ENCODE data around the gene BTNL3.
"Not testable (repeated sequence)": the region's sequence is repeated elsewhere in the genome, so short reads cannot be mapped to it uniquely, and the experiment has no call there.

Gene BTNL3

DNA sequence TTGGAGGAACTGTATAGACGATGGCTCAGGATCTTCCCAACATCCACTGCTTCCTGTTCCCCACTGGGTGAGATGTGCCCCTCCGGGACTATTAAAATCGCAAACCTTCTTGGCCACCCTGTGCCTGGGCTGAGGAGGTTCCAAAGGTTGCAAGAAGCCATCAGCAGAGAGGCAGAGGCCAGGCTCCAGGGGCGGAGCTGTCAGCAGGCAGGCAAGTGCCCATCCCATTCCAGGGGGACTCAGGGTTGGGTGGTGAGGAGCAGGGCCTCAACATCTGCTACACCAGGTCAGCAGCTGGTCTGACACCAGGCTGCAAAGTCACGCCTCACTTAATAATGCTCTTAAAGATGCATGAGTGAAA, 2.2 kb downstream of the BTNL3 start:
- Histone ChIP-seq H3K79me2 (no peaks in the 10 kb centered on the region), H3K27me3 (ENCODE audit: control insufficient read depth, insufficient read depth, low read length) (no peaks in the 10 kb centered on the region), H3K36me3 (ENCODE audit: control insufficient read depth, insufficient read depth, low read length) (no peaks in the 10 kb centered on the region), H3K4me2 (ENCODE audit: low read length) (no peak overlapping the region), H3K9me3 (ENCODE audit: control insufficient read depth, low read length) (no peaks in the 10 kb centered on the region), H3K27ac (no peak overlapping the region), H3K9ac (no peak overlapping the region), H2AFZ (no peak overlapping the region), H3K4me1 (no peaks in the 10 kb centered on the region), H3K4me3 (ENCODE audit: low read depth, low read length) (no peak overlapping the region)
- TF ChIP-seq, protein P1, sequence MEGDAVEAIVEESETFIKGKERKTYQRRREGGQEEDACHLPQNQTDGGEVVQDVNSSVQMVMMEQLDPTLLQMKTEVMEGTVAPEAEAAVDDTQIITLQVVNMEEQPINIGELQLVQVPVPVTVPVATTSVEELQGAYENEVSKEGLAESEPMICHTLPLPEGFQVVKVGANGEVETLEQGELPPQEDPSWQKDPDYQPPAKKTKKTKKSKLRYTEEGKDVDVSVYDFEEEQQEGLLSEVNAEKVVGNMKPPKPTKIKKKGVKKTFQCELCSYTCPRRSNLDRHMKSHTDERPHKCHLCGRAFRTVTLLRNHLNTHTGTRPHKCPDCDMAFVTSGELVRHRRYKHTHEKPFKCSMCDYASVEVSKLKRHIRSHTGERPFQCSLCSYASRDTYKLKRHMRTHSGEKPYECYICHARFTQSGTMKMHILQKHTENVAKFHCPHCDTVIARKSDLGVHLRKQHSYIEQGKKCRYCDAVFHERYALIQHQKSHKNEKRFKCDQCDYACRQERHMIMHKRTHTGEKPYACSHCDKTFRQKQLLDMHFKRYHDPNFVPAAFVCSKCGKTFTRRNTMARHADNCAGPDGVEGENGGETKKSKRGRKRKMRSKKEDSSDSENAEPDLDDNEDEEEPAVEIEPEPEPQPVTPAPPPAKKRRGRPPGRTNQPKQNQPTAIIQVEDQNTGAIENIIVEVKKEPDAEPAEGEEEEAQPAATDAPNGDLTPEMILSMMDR (IDR thresholded peaks at IDR 0.05) = no peak

DNA sequence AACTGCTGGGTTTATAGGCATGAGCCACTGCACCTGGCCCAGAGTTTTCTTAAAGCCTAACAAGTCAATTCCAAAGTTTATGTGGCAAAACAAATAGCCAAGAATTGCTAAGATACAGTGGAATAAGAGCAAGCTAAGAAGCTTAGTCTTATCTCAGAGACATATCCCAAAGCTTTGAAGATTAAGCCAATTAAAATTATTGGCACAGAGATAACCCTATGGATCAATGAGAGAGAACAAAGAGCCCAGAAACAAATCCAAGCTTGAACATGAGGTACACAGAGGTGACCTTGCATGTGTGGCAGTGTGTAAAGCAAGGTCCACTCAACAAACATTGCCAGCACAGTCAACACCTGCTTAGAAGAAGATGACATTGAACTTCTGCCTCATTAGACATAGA, 13.3 kb downstream of the BTNL3 start:
- Histone ChIP-seq H3K9ac (no peak overlapping the region), H3K4me1 (no peaks in the 10 kb centered on the region), H3K4me3 (ENCODE audit: low read depth, low read length) (no peak overlapping the region), H3K4me2 (ENCODE audit: low read length) (no peak overlapping the region), H2AFZ (no peak overlapping the region), H3K27ac (no peak overlapping the region), H3K79me2 (no peaks in the 10 kb centered on the region), H3K36me3 (ENCODE audit: control insufficient read depth, insufficient read depth, low read length) (no peaks in the 10 kb centered on the region), H3K27me3 (ENCODE audit: control insufficient read depth, insufficient read depth, low read length) (no peaks in the 10 kb centered on the region), H3K9me3 (ENCODE audit: control insufficient read depth, low read length) (no peaks in the 10 kb centered on the region)
- TF ChIP-seq, protein P1 (IDR thresholded peaks at IDR 0.05) = no peak

DNA sequence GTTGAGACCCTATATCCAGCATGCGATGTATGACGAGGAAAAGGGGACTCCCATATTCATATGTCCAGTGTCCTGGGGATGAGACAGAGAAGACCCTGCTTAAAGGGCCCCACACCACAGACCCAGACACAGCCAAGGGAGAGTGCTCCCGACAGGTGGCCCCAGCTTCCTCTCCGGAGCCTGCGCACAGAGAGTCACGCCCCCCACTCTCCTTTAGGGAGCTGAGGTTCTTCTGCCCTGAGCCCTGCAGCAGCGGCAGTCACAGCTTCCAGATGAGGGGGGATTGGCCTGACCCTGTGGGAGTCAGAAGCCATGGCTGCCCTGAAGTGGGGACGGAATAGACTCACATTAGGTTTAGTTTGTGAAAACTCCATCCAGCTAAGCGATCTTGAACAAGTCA, 17.1 kb downstream of the BTNL3 start:
- H3K36me3 ChIP-seq (ENCODE audit: control insufficient read depth, insufficient read depth, low read length) = no peaks in the 10 kb centered on the region
- TF ChIP-seq, protein P1 (IDR thresholded peaks at IDR 0.05) = no peak
- H3K27me3 ChIP-seq (ENCODE audit: control insufficient read depth, insufficient read depth, low read length) = no peaks in the 10 kb centered on the region
- no peaks in the 10 kb centered on the region for H3K4me1 ChIP-seq
- no peak overlapping the region for H3K4me2 ChIP-seq (ENCODE audit: low read length)
- no peak overlapping the region for H3K27ac ChIP-seq
- H3K4me3 ChIP-seq (ENCODE audit: low read depth, low read length) = no peak overlapping the region
- H3K9ac ChIP-seq = no peak overlapping the region
- H3K9me3 ChIP-seq (ENCODE audit: control insufficient read depth, low read length) = no peaks in the 10 kb centered on the region
- H3K79me2 ChIP-seq = no peaks in the 10 kb centered on the region
- H2AFZ ChIP-seq = no peak overlapping the region

DNA sequence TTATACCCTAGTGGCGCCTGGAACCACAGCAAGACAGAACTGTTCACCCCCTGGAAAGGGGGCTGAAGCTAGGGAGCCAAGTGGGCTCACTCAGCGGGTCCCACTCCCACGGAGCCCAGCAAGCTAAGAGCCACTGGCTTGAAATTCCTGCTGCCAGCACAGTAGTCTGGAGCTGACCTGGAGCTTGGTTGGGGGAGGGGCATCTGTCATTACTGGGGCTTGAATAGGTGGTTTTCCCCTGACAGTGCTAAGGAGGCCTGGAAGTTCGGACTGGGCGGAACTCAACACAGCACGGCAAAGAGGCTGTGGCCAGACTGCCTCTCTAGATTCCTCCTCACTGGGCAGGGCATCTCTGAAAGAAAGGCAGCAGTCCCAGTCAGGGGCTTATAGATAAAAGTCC, 19.5 kb downstream of the BTNL3 start:
- no peak overlapping the region for H2AFZ ChIP-seq
- no peak overlapping the region for H3K4me3 ChIP-seq (ENCODE audit: low read depth, low read length)
- no peak overlapping the region for H3K9ac ChIP-seq
- no peaks in the 10 kb centered on the region for H3K9me3 ChIP-seq (ENCODE audit: control insufficient read depth, low read length)
- no peaks in the 10 kb centered on the region for H3K4me1 ChIP-seq
- no peaks in the 10 kb centered on the region for H3K36me3 ChIP-seq (ENCODE audit: control insufficient read depth, insufficient read depth, low read length)
- H3K79me2 ChIP-seq = no peaks in the 10 kb centered on the region
- H3K27me3 ChIP-seq (ENCODE audit: control insufficient read depth, insufficient read depth, low read length) = no peaks in the 10 kb centered on the region
- no peak overlapping the region for H3K4me2 ChIP-seq (ENCODE audit: low read length)
- TF ChIP-seq, protein P1 (IDR thresholded peaks at IDR 0.05) = no peak
- H3K27ac ChIP-seq = no peak overlapping the region

DNA sequence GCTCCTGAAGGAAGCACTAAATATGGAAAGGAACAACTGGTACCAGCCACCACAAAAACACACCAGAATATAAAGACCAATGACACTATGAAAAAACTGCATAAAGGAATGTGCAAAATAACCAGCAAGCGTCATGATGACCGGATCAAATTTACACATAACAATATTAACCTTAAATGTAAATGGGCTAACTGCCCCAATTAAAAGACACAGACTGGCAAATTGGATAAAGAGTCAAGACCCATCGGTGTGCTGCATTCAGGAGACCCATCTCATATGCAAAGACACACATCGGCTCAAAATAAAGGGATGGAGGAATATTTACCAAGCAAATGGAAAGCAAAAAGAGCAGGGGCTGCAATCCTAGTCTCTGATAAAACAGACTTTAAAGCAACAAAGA, 21.4 kb downstream of the BTNL3 start:
- not testable (repeated sequence) for H3K4me2 ChIP-seq (ENCODE audit: low read length); H3K27me3 ChIP-seq (ENCODE audit: control insufficient read depth, insufficient read depth, low read length); H3K9me3 ChIP-seq (ENCODE audit: control insufficient read depth, low read length); H3K9ac ChIP-seq; H3K4me1 ChIP-seq; H2AFZ ChIP-seq; H3K79me2 ChIP-seq; H3K36me3 ChIP-seq (ENCODE audit: control insufficient read depth, insufficient read depth, low read length); H3K27ac ChIP-seq; H3K4me3 ChIP-seq (ENCODE audit: low read depth, low read length)

DNA sequence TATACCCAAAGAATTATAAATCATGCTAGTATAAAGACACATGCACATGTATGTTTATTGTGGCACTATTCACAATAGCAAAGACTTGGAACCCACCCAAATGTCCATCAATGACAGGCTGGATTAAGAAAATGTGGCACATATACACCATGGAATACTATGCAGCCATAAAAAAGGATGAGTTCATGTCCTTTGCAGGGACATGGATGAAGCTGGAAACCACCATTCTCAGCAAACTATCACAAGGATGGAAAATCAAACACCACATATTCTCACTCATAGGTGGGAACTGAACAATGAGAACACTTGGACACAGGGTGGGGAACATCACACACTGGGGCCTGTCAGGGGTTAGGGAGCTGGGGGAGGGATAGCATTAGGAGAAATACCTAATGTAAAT, 26.0 kb downstream of the BTNL3 start:
- not testable (repeated sequence) for H3K27ac ChIP-seq; H2AFZ ChIP-seq; H3K4me1 ChIP-seq; H3K9ac ChIP-seq; H3K4me2 ChIP-seq (ENCODE audit: low read length); H3K79me2 ChIP-seq; H3K27me3 ChIP-seq (ENCODE audit: control insufficient read depth, insufficient read depth, low read length); H3K36me3 ChIP-seq (ENCODE audit: control insufficient read depth, insufficient read depth, low read length); H3K9me3 ChIP-seq (ENCODE audit: control insufficient read depth, low read length); H3K4me3 ChIP-seq (ENCODE audit: low read depth, low read length)

DNA sequence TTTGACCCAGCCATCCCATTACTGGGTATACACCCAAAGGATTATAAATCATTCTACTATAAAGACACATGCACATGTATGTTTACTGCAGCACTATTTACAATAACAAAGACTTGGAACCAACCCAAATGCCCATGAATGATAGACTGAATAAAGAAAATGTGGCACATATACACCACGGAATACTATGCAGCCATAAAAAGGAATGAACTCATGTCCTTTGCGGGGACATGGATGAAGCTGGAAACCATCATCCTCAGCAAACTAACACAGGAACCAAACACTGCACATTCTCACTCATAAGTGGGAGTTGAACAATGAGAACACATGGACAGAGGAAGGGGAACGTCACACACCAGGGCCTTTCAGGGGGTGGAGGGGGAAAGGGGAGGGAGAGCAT, 28.8 kb downstream of the BTNL3 start:
- not testable (repeated sequence) for H3K4me1 ChIP-seq; H3K9ac ChIP-seq; H3K36me3 ChIP-seq (ENCODE audit: control insufficient read depth, insufficient read depth, low read length); H3K27ac ChIP-seq; H3K4me2 ChIP-seq (ENCODE audit: low read length); H3K79me2 ChIP-seq; H3K9me3 ChIP-seq (ENCODE audit: control insufficient read depth, low read length); H3K27me3 ChIP-seq (ENCODE audit: control insufficient read depth, insufficient read depth, low read length); H3K4me3 ChIP-seq (ENCODE audit: low read depth, low read length); H2AFZ ChIP-seq

Data from parathyroid adenoma (tissue), 2 donors.